GM21367 (cell line): ENCODE results near the gene KLHL3.
"Not testable (repeated sequence)": the region's sequence is repeated elsewhere in the genome, so short reads cannot be mapped to it uniquely, and the experiment has no call there.

ENCODE experiments used
- ATAC-seq: cut with Tn5 transposase; IDR thresholded peaks from one replicate; pipeline ENCODE4 v1.9.1; 2021; ENCODE audit not compliant: unreplicated experiment

KLHL3 gene

GRCh38 chr5:137735555-137736284, at the start of gene KLHL3:
KLHL3 (minus strand) TSS chr5:137736089; CDS start chr5:137735646, 443 bp downstream.
- peak; percentile 42 for ATAC-seq

- no peak for ATAC-seq
These were observed 47.2 kb upstream of the KLHL3 start for GRCh38 chr5:137782984-137783536.

- ATAC-seq: no peak
These were observed 46.2 kb upstream of the KLHL3 start for GRCh38 chr5:137782055-137782454.

GRCh38 chr5:137778772-137779564, 43.1 kb upstream of the KLHL3 start:
- ATAC-seq: no peak

- ATAC-seq: not testable (repeated sequence)
These were observed 32.0 kb upstream of the KLHL3 start for GRCh38 chr5:137767937-137768336.

GRCh38 chr5:137761566-137761965, 25.7 kb upstream of the KLHL3 start:
- ATAC-seq: no peak

GRCh38 chr5:137760719-137761516, 25.0 kb upstream of the KLHL3 start:
- ATAC-seq: no peak

GRCh38 chr5:137760294-137760693, 24.4 kb upstream of the KLHL3 start:
- no peak for ATAC-seq

GRCh38 chr5:137758715-137759306, 22.9 kb upstream of the KLHL3 start:
- peak; percentile 30 for ATAC-seq

- ATAC-seq: no peak
These were observed 22.2 kb upstream of the KLHL3 start for GRCh38 chr5:137758121-137758520.

- no peak for ATAC-seq
These were observed 21.7 kb upstream of the KLHL3 start for GRCh38 chr5:137757634-137758033.

- peak; percentile 7 for ATAC-seq
These were observed 19.3 kb upstream of the KLHL3 start for GRCh38 chr5:137754961-137755762.

GRCh38 chr5:137754188-137754960, 18.5 kb upstream of the KLHL3 start, which contains the start of gene HNRNPA0:
HNRNPA0 (minus strand) TSS chr5:137754363; CDS start chr5:137754066, 297 bp downstream.
- ATAC-seq: peak; percentile 71

GRCh38 chr5:137753691-137754187, 17.9 kb upstream of the KLHL3 start:
- peak; percentile 5 for ATAC-seq

GRCh38 chr5:137752905-137753690, 17.2 kb upstream of the KLHL3 start:
- ATAC-seq: no peak

GRCh38 chr5:137751869-137752491, 16.1 kb upstream of the KLHL3 start:
- ATAC-seq: no peak

GRCh38 chr5:137750436-137750835, 14.5 kb upstream of the KLHL3 start:
- ATAC-seq: no peak

GRCh38 chr5:137747848-137748247, 12.0 kb upstream of the KLHL3 start:
- ATAC-seq: no peak
